Neural cell (in vitro differentiated cells): ENCODE results near the gene GPR87. TPM values are rescaled to one million over a fixed set of nuclear protein-coding genes. Genes with fewer than 3 reads are reported as not detected.

ENCODE experiments used
- H2AFZ ChIP-seq: fragments of 200-600, 300-800 bp; sonication (generic), shearing (Covaris generic); 2 replicates; pipeline ENCODE4 v1.6.0; 2014; ENCODE audit warnings: low read depth, mild to moderate bottlenecking, antibody characterized with exemption, low read length, moderate library complexity
- H3F3A ChIP-seq: fragments of 200-600 bp; shearing (Covaris generic); 2 replicates; pipeline ENCODE4 v1.6.1; 2016; ENCODE audit warnings: mild to moderate bottlenecking, moderate library complexity, mixed read lengths, antibody characterized with exemption, low read length; ENCODE audit not compliant: insufficient read depth, poor library complexity, severe bottlenecking
- H3K27ac ChIP-seq: fragments of 200-600, 300-800 bp; sonication (generic), shearing (Covaris generic); 2 replicates; pipeline ENCODE4 v1.5.1; 2014; ENCODE audit warnings: mild to moderate bottlenecking, low read length, moderate library complexity
- H3K27me3 ChIP-seq: fragments of 300-800, 200-600 bp; sonication (generic), shearing (Covaris generic); 2 replicates; pipeline ENCODE4 v1.6.0; 2014; ENCODE audit warnings: mild to moderate bottlenecking, low read depth, low read length, moderate library complexity; ENCODE audit not compliant: insufficient read depth
- H3K36me3 ChIP-seq: fragments of 300-800, 200-600 bp; sonication (generic), shearing (Covaris generic); 2 replicates; pipeline ENCODE4 v1.5.1; 2014; ENCODE audit warnings: mild to moderate bottlenecking, antibody characterized with exemption, low read length, moderate library complexity; ENCODE audit not compliant: insufficient read depth
- H3K4me2 ChIP-seq: fragments of 300-800, 200-600 bp; sonication (generic), shearing (Covaris generic); 2 replicates; pipeline ENCODE4 v1.6.0; 2014; ENCODE audit warnings: mild to moderate bottlenecking, low read length
- H3K4me3 ChIP-seq: fragments of 300-800, 200-600 bp; sonication (generic), shearing (Covaris generic); 2 replicates; pipeline ENCODE4 v1.5.1; 2014; ENCODE audit warnings: mild to moderate bottlenecking, low read length, moderate library complexity
- H3K79me2 ChIP-seq: fragments of 200-600 bp; shearing (Covaris generic); replicated peaks from 2 replicates; pipeline ENCODE4 v1.6.0; 2014; ENCODE audit warnings: mild to moderate bottlenecking, low read length, moderate library complexity; ENCODE audit not compliant: insufficient read depth
- H3K9ac ChIP-seq: fragments of 300-800, 200-600 bp; sonication (generic), shearing (Covaris generic); 2 replicates; pipeline ENCODE4 v1.6.1; 2016; ENCODE audit warnings: mild to moderate bottlenecking, low read length, mixed read lengths
- H3K9me2 ChIP-seq: fragments of 200-600 bp; shearing (Covaris generic); 2 replicates; pipeline ENCODE4 v1.6.1; 2016; ENCODE audit warnings: mild to moderate bottlenecking, low read length, mixed read lengths; ENCODE audit not compliant: insufficient read depth
- H3K9me3 ChIP-seq: fragments of 200-600, 300-800 bp; sonication (generic), shearing (Covaris generic); 2 replicates; pipeline ENCODE4 v1.6.1; 2016; ENCODE audit warnings: mild to moderate bottlenecking, mixed run types, low read length, moderate library complexity, mixed read lengths
- H4K20me1 ChIP-seq: fragments of 200-600 bp; shearing (Covaris generic); 2 replicates; pipeline ENCODE4 v1.6.1; 2016; ENCODE audit warnings: mild to moderate bottlenecking, mixed run types; ENCODE audit not compliant: insufficient read depth
- CTCF ChIP-seq: fragments of 450-650 bp; IDR thresholded peaks from 2 replicates; pipeline ENCODE4 v1.5.1; 2014; ENCODE audit warnings: antibody characterized with exemption, mild to moderate bottlenecking, moderate library complexity; ENCODE audit not compliant: poor library complexity, severe bottlenecking
- EP300 ChIP-seq: fragments of 450-650 bp; conservative IDR thresholded peaks from 2 replicates; pipeline ENCODE4 v1.6.1; 2014; ENCODE audit warnings: antibody characterized with exemption, mild to moderate bottlenecking, moderate library complexity; ENCODE audit not compliant: poor library complexity, severe bottlenecking
- EZH2 ChIP-seq: fragments of 200-600, 300-800 bp; shearing (Covaris generic), sonication (generic); IDR thresholded peaks from 2 replicates; pipeline ENCODE4 v1.6.1; 2014; ENCODE audit warnings: antibody characterized with exemption, low read length, borderline replicate concordance, mild to moderate bottlenecking; ENCODE audit not compliant: insufficient read depth, poor library complexity, severe bottlenecking
- MXI1 ChIP-seq: fragments of 450-650 bp; conservative IDR thresholded peaks from 2 replicates; pipeline ENCODE4 v1.6.1; 2014; ENCODE audit warnings: antibody characterized with exemption, mild to moderate bottlenecking; ENCODE audit not compliant: poor library complexity, severe bottlenecking
- POLR2AphosphoS5 ChIP-seq: IDR thresholded peaks from 2 replicates; pipeline ENCODE4 v1.6.1; 2012
- RAD21 ChIP-seq: fragments of 450-650 bp; conservative IDR thresholded peaks from 2 replicates; pipeline ENCODE4 v1.6.1; 2014; ENCODE audit warnings: antibody characterized with exemption, mild to moderate bottlenecking, moderate library complexity
- REST ChIP-seq: IDR thresholded peaks from 2 replicates; pipeline ENCODE4 v1.6.1; 2012; ENCODE audit warnings: borderline replicate concordance
- SMC3 ChIP-seq: fragments of 450-650 bp; conservative IDR thresholded peaks from 2 replicates; pipeline ENCODE4 v1.6.1; 2014; ENCODE audit warnings: antibody characterized with exemption, mild to moderate bottlenecking, moderate library complexity; ENCODE audit not compliant: poor library complexity
- TAF1 ChIP-seq: IDR thresholded peaks from 2 replicates; pipeline ENCODE4 v1.6.1; 2012; ENCODE audit warnings: low read depth
- polyA plus RNA-seq: library from polyadenylated mRNA; depleted of rRNA; stranded (reverse); fragments of >200 nt; gene quantifications from 2 replicates; pipeline ENCODE4 v1.2.3, GENCODE V29; 2014

GPR87 gene
- polyA plus RNA-seq, 1 donor from 2014 or later, result not detected

- no peak overlapping the region for H3K27ac ChIP-seq
- H3K4me2 ChIP-seq, result no peak overlapping the region
- H3K9me2 ChIP-seq, result no peaks in the 10 kb centered on the region
- H3K27me3 ChIP-seq, result no peaks in the 10 kb centered on the region
- no peak overlapping the region for H2AFZ ChIP-seq
- H3F3A ChIP-seq, result no peaks in the 10 kb centered on the region
- TF ChIP-seq SMC3, result no peak
- H3K9ac ChIP-seq, result no peak overlapping the region
- H3K79me2 ChIP-seq, result no peaks in the 10 kb centered on the region
- no peaks in the 10 kb centered on the region for H3K36me3 ChIP-seq
- no peak overlapping the region for H3K4me3 ChIP-seq
- H4K20me1 ChIP-seq, result peaks cover 3% of the 10 kb centered on the region
- H3K9me3 ChIP-seq, result no peaks in the 10 kb centered on the region
Measured at GRCh38 chr3:151314593-151314992, 2.0 kb downstream of the GPR87 start.

GRCh38 chr3:151314137-151314536, 2.5 kb downstream of the GPR87 start:
- no peak overlapping the region for H3K4me3 ChIP-seq
- H3K36me3 ChIP-seq, result no peaks in the 10 kb centered on the region
- H3K27me3 ChIP-seq, result no peaks in the 10 kb centered on the region
- peaks cover 3% of the 10 kb centered on the region for H4K20me1 ChIP-seq
- no peaks in the 10 kb centered on the region for H3K9me3 ChIP-seq
- H3K9ac ChIP-seq, result no peak overlapping the region
- no peak overlapping the region for H2AFZ ChIP-seq
- no peaks in the 10 kb centered on the region for H3K9me2 ChIP-seq
- no peak for TF ChIP-seq RAD21
- no peak for TF ChIP-seq SMC3
- no peak for TF ChIP-seq EP300
- TF ChIP-seq POLR2AphosphoS5, result no peak
- no peak for TF ChIP-seq EZH2
- no peak for TF ChIP-seq CTCF
- TF ChIP-seq TAF1, result no peak
- no peak for TF ChIP-seq REST
- no peak for TF ChIP-seq MXI1
- no peak overlapping the region for H3K27ac ChIP-seq
- no peaks in the 10 kb centered on the region for H3F3A ChIP-seq
- no peaks in the 10 kb centered on the region for H3K79me2 ChIP-seq
- no peak overlapping the region for H3K4me2 ChIP-seq

GRCh38 chr3:151312972-151313371, 3.6 kb downstream of the GPR87 start:
- no peaks in the 10 kb centered on the region for H3K36me3 ChIP-seq
- no peak overlapping the region for H2AFZ ChIP-seq
- H3F3A ChIP-seq, result no peaks in the 10 kb centered on the region
- H4K20me1 ChIP-seq, result peaks cover 3% of the 10 kb centered on the region
- no peaks in the 10 kb centered on the region for H3K27me3 ChIP-seq
- no peaks in the 10 kb centered on the region for H3K9me3 ChIP-seq
- H3K9me2 ChIP-seq, result no peaks in the 10 kb centered on the region
- H3K27ac ChIP-seq, result no peak overlapping the region
- no peak for TF ChIP-seq REST
- no peak for TF ChIP-seq POLR2AphosphoS5
- no peak for TF ChIP-seq SMC3
- TF ChIP-seq EP300, result no peak
- no peak overlapping the region for H3K4me3 ChIP-seq
- H3K4me2 ChIP-seq, result no peak overlapping the region
- no peaks in the 10 kb centered on the region for H3K79me2 ChIP-seq
- H3K9ac ChIP-seq, result no peak overlapping the region
